Ectodermal cell (in vitro differentiated cells): ENCODE results near the gene HRH2.
"Not testable (repeated sequence)": the region's sequence is repeated elsewhere in the genome, so short reads cannot be mapped to it uniquely, and the experiment has no call there.

Source experiments
- H3K27ac ChIP-seq: 2 replicates; pipeline ENCODE4 v1.7.0; 2013; ENCODE audit warnings: mild to moderate bottlenecking, low read depth, low read length; ENCODE audit not compliant: insufficient read depth, poor library complexity, severe bottlenecking
- H3K27me3 ChIP-seq: 2 replicates; pipeline ENCODE4 v1.7.0; 2013; ENCODE audit warnings: mild to moderate bottlenecking, low read length; ENCODE audit not compliant: insufficient read depth, control insufficient read depth, poor library complexity, severe bottlenecking
- H3K36me3 ChIP-seq: one replicate; pipeline ENCODE4 v1.7.0; 2013; ENCODE audit warnings: low read length; ENCODE audit not compliant: control insufficient read depth, insufficient read depth
- H3K4me1 ChIP-seq: one replicate; pipeline ENCODE4 v1.7.0; 2013; ENCODE audit warnings: low read length; ENCODE audit not compliant: control insufficient read depth, insufficient read depth
- H3K4me3 ChIP-seq: 2 replicates; pipeline ENCODE4 v1.7.0; 2013; ENCODE audit warnings: low read depth, low read length, control low read depth; ENCODE audit not compliant: insufficient read depth
- H3K9me3 ChIP-seq: 2 replicates; pipeline ENCODE4 v1.7.0; 2013; ENCODE audit warnings: mild to moderate bottlenecking, low read length, moderate library complexity; ENCODE audit not compliant: control insufficient read depth
- WGBS, 2 experiments: methylation state at CpG; one replicate each; pipeline ENCODE4 v1.1.7; 2013; ENCODE audit warnings: missing lambda C conversion rate in 2 of 2; 5-methylcytosine and 5-hydroxymethylcytosine counted together

The HRH2 gene

GRCh38 chr5:175746851-175747250, 89.0 kb downstream of the HRH2 start:
- Histone ChIP-seq H3K4me3 (no peak overlapping the region), H3K36me3 (no peaks in the 10 kb centered on the region), H3K27me3 (no peaks in the 10 kb centered on the region), H3K9me3 (no peaks in the 10 kb centered on the region), H3K4me1 (peaks cover 4% of the 10 kb centered on the region), H3K27ac (no peak overlapping the region)
- WGBS, 2 experiments: 40 to 58% methylated on average over 1 to 2 of the region's 2 CpGs

DNA sequence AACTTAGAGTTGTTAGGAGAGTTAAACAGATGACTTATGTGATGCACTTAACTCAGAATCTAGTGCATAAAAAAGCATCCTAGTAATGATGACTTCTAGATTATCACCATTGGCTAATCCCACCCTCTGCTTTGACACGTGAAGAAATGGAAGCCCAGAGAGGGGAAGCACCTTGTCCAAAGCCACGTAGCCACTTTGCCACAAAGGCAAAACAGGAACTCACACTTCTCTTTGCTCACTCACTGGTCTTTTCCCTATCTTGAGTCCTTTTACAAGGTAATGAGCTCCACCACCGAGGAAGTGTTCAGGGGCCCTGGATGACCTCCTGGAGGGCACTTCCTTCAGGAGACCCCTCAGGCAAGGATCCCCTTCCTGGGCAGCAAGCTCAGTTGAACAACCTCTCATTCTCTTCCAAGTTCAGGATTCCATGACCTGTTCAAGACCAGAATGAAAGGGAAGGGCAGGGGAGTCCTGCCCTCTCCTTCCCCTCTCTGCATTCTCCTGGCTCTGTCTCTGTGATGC, 89.7 kb downstream of the HRH2 start:
- Histone ChIP-seq H3K36me3 (no peaks in the 10 kb centered on the region), H3K27me3 (no peaks in the 10 kb centered on the region), H3K9me3 (no peaks in the 10 kb centered on the region), H3K4me1 (peaks cover 4% of the 10 kb centered on the region), H3K27ac (no peak overlapping the region), H3K4me3 (no peak overlapping the region)
- 90 to 91% methylated on average over 3 of the region's 3 CpGs for WGBS, 2 experiments

DNA sequence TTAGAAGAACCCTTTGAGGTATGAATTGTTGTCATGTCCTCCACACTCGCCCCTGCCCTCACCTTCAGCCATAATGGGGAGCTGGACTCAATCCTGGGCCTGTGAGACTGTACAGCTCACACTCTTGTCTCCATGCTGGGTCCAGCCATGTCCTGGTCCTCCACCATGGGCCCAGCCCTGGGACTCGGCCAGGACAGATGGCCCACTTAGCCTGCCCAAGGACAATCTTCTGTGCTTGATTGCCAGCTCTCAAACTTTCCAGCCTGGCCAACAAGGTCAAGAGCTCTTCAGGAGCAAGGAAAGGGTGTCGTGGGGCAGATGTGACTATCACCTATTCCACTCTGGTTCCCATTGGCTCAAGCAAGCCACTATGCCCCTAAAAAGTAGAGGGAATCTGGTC, 90.8 kb downstream of the HRH2 start:
- Histone ChIP-seq H3K9me3 (no peaks in the 10 kb centered on the region), H3K4me3 (no peak overlapping the region), H3K36me3 (no peaks in the 10 kb centered on the region), H3K27me3 (no peaks in the 10 kb centered on the region), H3K27ac (no peak overlapping the region), H3K4me1 (peaks cover 11% of the 10 kb centered on the region)
- WGBS, 2 experiments: 94 to 95% methylated on average over 3 of the region's 3 CpGs

DNA sequence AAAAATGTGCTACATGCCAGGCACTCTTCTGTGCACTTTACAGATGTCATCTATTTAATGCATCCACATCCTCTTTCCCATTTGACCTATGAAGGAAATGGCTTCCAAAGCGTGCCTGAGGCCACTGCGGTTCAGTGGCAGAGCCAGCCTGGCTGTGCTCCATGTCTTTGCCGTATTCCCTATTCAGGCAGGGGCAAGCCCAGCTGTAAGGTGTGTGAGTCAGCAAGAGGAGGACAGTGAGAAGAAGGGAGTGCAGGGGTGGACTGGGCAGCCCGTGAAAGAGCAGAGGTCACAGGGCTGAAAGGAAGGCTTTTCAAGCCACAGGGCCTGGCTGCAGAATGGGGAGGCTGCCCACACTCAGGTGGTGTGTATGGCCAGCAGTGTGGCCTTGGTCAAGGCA, 91.7 kb downstream of the HRH2 start:
- no peaks in the 10 kb centered on the region for H3K9me3 ChIP-seq
- WGBS, 2 experiments: 81 to 86% methylated on average over 4 of the region's 4 CpGs
- H3K27me3 ChIP-seq: no peaks in the 10 kb centered on the region
- H3K36me3 ChIP-seq: no peaks in the 10 kb centered on the region
- H3K4me3 ChIP-seq: no peak overlapping the region
- peaks cover 11% of the 10 kb centered on the region for H3K4me1 ChIP-seq
- no peak overlapping the region for H3K27ac ChIP-seq

- no peaks in the 10 kb centered on the region for H3K27me3 ChIP-seq
- H3K27ac ChIP-seq: no peak overlapping the region
- H3K9me3 ChIP-seq: no peaks in the 10 kb centered on the region
- H3K4me3 ChIP-seq: no peak overlapping the region
- H3K4me1 ChIP-seq: peaks cover 11% of the 10 kb centered on the region
- no peaks in the 10 kb centered on the region for H3K36me3 ChIP-seq
- 36 to 42% methylated on average over 13 to 14 of the region's 14 CpGs for WGBS, 2 experiments
Observed at GRCh38 chr5:175750511-175750931, 92.7 kb downstream of the HRH2 start.

- Histone ChIP-seq H3K4me1 (peaks cover 11% of the 10 kb centered on the region), H3K9me3 (no peaks in the 10 kb centered on the region), H3K27me3 (no peaks in the 10 kb centered on the region), H3K4me3 (no peak overlapping the region), H3K27ac (no peak overlapping the region), H3K36me3 (no peaks in the 10 kb centered on the region)
- WGBS, 2 experiments: 91 to 95% methylated on average over 5 of the region's 5 CpGs
Observed at GRCh38 chr5:175751369-175751768, 93.5 kb downstream of the HRH2 start.

DNA sequence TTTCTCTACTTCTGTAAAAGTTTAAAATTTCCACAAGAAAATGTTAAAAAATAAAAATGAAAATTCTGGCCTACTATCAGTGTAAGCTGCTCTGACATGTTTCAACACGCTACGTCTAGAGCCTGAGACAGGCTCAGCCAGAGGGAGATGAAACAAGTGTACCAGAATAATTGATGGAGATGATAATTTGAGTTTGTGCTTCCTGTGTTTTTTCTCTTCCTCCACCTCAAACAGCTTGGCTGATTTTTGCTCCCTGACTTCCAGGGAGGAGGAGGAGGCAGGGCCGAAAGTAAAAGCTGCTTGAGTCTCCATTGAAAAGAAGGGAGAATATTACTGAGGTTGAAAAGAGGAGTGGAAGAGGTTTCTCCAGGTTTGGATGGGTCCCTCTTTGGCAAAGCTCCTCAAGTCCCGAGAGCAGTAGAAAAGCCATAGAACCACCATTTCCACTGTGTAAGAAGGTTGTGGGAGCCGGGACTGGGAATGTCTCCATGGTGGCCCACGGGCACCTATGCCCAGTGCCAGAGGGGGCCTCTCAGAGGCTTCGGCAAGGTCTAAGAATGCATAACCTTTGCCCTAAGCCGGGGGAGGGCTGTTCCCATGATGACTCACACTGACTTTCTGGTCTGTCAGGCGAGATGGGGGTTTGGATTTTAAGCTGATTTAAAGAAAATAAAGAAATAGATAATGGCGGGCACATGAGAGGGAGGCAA, 95.1 kb downstream of the HRH2 start:
- WGBS, 2 experiments: 80 to 82% methylated on average over 10 of the region's 10 CpGs
- peaks cover 11% of the 10 kb centered on the region for H3K4me1 ChIP-seq
- no peaks in the 10 kb centered on the region for H3K27me3 ChIP-seq
- H3K36me3 ChIP-seq: no peaks in the 10 kb centered on the region
- no peak overlapping the region for H3K4me3 ChIP-seq
- no peaks in the 10 kb centered on the region for H3K9me3 ChIP-seq
- H3K27ac ChIP-seq: no peak overlapping the region

- Histone ChIP-seq H3K27ac (no peak overlapping the region), H3K9me3 (no peaks in the 10 kb centered on the region), H3K27me3 (no peaks in the 10 kb centered on the region), H3K4me1 (peaks cover 11% of the 10 kb centered on the region), H3K36me3 (no peaks in the 10 kb centered on the region), H3K4me3 (no peak overlapping the region)
- 88 to 90% methylated on average over 17 of the region's 19 CpGs for WGBS, 2 experiments
Observed at GRCh38 chr5:175753536-175754402, 95.9 kb downstream of the HRH2 start.

- not testable (repeated sequence) for H3K4me3 ChIP-seq, H3K27me3 ChIP-seq, H3K27ac ChIP-seq, H3K36me3 ChIP-seq, H3K4me1 ChIP-seq, H3K9me3 ChIP-seq
- WGBS, 2 experiments: 91 to 92% methylated on average over 1 of the region's 1 CpG
Observed at GRCh38 chr5:175759991-175760390, 102.1 kb downstream of the HRH2 start.
